GM11168 (cell line): ENCODE measurements around the gene BORCS8.
"Not testable (repeated sequence)": the region's sequence is repeated elsewhere in the genome, so short reads cannot be mapped to it uniquely, and the experiment has no call there.

Experiments
- in situ Hi-C: fragments of 300-500 bp; cut with MboI; formaldehyde crosslinking; loops from one replicate; pipeline ENCODE4 v1.12.0; 2022; ENCODE audit warnings: low sequenced_read_pairs; ENCODE audit not compliant: unreplicated experiment

Gene BORCS8

GRCh38 chr19:19154768-19155494, 37.0 kb downstream of the BORCS8 start:
- in situ Hi-C loops = no loop called here

DNA sequence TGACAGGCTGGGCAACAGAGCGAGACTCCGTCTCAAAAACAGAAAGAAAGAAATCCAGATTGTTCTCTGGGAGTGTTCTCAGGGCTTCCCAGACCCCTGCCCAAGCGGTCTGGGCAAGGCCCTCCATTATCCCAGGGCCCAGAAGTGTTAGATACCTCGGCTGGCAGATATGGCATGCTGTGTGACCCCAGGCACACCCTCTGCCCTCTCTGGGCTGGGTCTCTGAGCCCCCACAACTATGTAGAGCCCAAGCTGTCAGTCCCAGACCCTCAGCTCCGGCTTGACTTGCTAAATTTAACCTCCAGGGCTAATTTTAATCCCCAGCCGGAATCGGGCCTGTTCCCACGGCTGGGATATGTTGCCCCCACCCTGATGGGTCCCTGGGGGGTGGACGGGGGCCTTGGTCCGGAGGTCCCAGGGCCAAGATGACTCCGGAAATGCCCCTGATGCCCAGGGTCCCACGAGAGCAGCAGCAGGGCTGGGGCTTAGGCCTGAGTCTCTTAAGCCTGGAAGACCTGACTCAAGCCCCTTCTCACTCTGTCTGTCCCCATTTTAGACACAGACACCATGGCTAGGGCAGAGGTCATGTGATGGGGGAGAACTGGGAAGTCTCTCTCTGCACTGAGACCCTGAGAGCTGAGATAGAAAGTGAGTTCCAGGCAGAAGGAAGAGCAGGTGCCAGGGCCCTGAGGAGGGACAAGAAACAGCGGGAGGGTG, 39.1 kb downstream of the BORCS8 start:
- in situ Hi-C loops = no loop called here

GRCh38 chr19:19151418-19151817, 40.5 kb downstream of the BORCS8 start:
- in situ Hi-C loops = no loop called here

DNA sequence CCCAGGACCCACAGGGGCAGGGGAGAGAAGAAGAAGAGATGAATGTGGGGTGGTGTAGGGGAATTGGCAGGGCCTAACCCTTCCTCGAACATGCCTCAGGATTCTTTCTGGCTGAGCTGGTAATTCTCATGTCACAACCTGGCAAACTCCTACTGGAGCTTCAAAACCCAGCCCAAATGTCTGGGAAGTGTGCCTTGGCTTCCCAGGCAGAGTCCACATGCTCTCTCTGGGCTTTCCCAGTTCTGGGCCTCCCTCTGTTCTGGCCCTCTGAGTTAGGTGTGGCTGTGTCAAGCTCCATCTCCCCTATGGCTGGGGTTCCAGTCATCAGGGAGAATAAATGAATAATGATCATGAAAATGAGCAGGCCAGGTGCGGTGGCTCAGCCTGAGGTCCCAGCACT, 42.5 kb downstream of the BORCS8 start:
- in situ Hi-C loops = no loop called here

DNA sequence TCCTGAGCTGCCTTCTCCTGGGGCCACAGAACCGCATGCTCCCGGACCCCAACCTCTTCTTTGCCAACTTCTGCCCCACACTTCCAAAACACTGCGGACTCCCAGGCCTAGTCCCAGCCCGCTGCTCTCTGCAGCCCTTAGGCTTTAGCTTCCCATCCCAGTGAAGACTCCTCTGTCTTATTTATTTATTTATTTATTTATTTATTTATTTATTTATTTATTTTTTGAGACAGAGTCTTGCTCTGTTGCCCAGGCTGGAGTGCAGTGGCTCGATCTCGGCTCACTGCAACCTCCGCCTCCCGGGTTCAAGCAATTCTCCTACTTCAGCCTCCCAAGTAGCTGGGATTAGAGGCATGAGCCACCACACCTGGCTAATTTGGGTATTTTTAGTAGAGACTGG, 43.4 kb downstream of the BORCS8 start:
- in situ Hi-C loops = not testable (repeated sequence)

DNA sequence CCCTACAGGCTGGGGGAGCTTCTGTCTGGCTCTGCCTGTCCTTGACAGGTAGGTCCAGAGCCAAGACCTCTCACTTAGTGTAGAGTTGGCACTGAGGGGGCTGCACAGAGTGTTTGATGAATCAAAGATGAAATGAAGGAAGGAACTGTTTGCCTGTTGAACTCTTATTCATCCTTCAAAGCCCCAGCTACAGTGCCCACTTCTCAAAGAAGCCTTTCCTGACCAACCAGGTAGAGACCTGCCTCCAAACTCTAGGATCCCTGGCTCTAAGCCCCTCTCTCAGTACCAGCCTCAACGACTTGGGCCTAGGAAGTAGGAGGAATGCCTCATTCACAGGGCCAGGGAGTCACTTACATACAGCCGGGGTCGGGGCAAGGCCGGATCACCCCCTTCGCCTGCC, 44.6 kb downstream of the BORCS8 start:
- in situ Hi-C loops = no loop called here

DNA sequence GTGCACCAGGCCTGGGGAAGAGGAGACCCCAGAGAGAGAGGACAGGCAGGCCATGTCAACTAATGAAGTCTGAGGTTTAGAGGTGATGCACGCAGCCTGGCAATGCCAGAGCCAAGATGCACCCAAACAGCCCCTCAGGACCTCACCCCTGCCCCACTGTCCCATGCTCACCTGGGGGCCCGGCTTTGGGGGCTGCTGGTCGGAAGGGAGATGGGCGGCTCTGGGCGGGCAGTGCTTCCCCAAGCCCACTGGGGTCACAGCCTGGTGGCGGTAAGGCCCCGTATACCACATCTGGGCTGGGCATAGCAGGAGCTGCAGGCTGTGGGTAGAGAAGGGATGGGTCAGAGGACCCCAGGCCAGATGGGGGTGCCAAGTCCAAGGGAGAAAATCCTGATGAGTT, 45.1 kb downstream of the BORCS8 start:
- in situ Hi-C loops = no loop called here

- in situ Hi-C loops = no loop called here
Measured at GRCh38 chr19:19145684-19146608, 46.0 kb downstream of the BORCS8 start.

DNA sequence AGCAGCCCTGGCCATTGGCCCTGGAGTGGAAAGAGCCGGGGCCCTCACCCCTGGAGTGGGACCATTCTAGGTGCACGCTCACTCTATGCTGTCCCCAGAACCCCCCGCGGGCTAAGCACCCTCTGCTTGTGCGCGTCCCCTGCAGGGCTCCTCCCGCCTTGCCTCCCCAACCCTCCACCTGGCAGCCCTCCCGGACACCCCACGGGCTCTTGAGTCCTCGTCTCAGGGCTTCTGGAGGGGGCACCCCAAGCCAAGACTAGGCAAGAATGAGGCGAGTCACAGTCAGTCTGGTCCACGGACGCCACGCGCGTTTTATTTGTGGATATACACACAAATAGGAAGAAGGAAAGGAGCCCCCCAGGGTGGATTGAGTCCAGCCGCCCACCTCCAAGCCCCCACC, 46.7 kb downstream of the BORCS8 start:
- in situ Hi-C loops = no loop called here

DNA sequence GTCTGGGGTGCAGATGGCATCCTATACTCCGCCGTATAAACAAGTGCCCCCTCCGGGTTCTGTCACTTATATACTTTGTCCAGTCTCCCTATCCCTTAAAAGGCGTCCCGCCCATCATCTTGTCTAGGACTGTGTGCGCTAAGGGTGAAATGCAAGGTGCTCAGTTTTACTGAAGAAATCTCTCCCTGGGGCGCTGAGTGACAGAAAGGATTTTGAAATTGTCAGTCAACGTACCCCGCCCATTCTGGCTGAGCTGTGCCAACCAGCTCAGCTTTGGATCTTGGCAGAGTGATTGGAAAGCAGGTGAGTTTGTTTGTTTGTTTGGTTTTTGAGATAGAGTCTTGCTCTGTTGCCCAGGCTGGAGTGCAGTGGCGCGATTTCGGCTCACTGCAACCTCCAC, 49.6 kb downstream of the BORCS8 start:
- in situ Hi-C loops = loop anchor here (5.0 kb wide), 1 partner anchor 35 kb away; no protein-coding TSS in a partner anchor

DNA sequence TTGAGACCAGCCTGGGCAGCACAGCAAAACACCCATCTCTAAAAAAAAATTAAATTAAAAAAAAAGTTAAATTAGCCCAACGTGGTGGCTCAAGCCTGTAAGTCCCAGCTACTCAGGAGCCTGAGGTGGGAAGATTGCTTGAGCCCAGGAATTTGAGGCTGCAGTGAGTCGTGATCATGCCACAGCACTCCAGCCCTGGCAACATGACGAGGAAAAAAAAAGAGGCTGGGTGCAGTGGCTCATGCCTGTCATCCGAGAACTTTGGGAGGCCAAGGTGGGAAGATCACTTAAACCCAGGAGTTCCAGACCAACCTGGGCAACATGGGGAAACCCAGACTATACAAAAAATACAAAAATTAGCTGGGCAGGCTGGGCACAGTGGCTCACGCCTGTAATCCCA, 51.5 kb downstream of the BORCS8 start:
- in situ Hi-C loops = loop anchor here (5.0 kb wide), 1 partner anchor 37 kb away; no protein-coding TSS in a partner anchor

GRCh38 chr19:19139876-19140229, 52.1 kb downstream of the BORCS8 start:
- in situ Hi-C loops = loop anchor here (5.0 kb wide), 2 partner anchors 37 to 78 kb away; partner anchors contain the start of gene SLC25A42

GRCh38 chr19:19138109-19138981, 53.6 kb downstream of the BORCS8 start, which contains the start of gene TMEM161A:
Gene TMEM161A, minus strand, starts transcription at chr19:19138478. Its CDS starts 50 bp downstream, at chr19:19138428.
- in situ Hi-C loops = loop anchor here (5.0 kb wide), 1 partner anchor 76 kb away; the partner anchor contains the start of gene SLC25A42

DNA sequence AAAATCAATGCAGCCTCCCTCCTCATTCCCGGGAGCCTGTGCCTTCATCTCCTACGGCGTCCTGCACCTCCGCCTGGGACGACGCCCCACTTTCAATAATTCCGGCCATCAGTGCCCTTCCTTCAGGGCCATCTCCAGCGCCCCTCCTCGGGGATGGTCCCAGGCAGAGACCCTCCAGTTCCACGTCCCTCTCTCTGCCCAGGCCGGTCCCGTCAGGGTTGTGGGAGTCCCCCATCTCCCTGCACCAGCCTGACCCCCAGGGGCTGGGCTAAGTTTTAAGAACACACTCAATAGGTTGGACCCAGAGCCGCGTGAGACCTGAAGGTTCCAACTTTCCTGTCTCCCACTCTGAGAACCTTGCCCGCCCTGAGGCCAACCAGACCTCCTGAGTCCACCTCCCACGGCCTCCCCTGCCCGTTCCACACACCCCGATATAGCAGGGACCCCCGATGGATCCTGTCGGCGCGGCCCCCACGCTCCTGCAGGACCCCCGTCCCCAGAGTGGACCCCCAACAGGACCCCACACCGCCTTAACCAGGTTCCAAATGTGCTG, 54.3 kb downstream of the BORCS8 start:
- in situ Hi-C loops = loop anchor here (5.0 kb wide), 1 partner anchor 75 kb away; the partner anchor contains the start of gene SLC25A42

DNA sequence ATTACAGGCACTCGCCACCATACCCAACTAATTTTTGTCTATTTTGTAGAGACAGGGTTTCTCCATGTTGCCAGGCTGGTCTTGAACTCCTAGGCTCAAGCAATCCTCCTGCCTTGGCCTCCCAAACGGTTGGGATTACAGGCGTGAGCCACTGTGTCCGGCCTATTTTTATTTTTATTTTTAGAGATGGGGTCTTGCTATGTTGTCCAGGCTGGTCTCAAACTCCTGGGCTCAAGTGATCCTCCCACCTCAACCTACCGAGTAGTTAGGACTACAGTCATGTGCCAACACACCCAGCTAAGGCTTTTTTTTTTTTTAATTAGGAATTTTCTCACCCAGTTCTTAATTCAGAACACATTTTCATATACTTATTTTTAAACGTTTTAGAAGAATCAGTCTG, 56.2 kb downstream of the BORCS8 start:
- in situ Hi-C loops = loop anchor here (5.0 kb wide), 1 partner anchor 73 kb away; the partner anchor contains the start of gene SLC25A42

DNA sequence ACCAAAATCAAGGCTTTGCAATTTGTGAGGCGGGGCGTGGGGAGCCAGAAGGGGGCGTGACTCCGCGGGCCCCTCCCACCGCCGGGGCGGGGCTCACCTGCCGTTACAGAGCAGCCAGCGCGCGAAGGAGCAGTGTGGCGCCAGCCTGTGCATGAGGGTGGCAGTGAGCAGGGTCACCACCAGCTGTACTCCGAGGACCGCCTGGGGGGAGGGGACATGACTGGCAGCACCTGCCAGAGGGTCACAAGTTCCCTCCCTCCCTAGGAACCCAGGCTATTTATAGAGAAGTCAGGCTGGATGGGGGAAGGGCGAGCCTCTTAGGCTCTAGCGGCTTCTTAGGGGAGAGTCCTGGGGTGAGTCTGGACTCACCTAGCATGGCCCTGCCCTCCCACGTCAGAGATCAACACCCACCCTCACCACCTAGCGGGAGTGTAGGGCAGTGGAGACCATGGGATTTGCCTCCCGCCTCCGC, 57.2 kb downstream of the BORCS8 start:
- in situ Hi-C loops = loop anchor here (5.0 kb wide), 1 partner anchor 72 kb away; the partner anchor contains the start of gene SLC25A42

DNA sequence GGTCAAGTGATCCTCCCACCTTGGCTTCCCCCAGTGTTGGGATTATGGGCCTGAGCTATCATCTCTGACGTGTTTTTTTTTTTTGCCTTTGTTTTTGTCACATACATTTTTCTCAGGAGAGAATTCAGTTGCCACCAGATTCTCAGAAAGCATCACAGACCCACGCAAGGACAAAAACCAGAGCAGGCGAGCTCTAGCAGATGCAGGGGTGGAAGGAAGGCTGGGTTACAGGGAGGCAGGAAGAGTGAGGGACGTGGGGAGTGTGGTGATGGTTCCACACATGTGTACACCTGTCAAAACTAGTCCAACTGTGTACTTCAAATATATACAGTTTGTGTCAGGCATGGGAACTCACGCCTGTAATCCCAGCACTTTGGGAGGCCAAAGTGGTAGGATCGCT, 58.0 kb downstream of the BORCS8 start:
- in situ Hi-C loops = no loop called here

DNA sequence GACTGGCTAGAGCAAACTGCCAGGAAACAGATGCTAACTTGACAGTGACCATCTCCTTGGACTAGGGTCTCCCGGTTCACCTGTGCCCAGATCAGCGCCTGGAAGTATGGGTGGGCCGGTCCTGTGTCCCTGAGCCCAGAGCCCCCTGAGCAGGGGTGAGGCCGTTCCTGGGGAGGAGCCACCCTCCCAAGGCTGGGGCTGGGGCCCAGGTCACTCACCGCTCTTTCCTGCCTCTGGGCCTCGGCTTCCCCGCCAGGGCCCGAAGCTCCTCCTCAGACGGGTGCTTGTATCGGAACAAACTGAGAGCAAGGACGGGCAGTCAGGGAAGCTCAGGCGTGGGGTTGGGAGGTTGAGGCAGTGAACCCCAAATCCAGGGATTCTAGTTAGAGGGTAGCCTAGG, 59.0 kb downstream of the BORCS8 start:
- in situ Hi-C loops = no loop called here

DNA sequence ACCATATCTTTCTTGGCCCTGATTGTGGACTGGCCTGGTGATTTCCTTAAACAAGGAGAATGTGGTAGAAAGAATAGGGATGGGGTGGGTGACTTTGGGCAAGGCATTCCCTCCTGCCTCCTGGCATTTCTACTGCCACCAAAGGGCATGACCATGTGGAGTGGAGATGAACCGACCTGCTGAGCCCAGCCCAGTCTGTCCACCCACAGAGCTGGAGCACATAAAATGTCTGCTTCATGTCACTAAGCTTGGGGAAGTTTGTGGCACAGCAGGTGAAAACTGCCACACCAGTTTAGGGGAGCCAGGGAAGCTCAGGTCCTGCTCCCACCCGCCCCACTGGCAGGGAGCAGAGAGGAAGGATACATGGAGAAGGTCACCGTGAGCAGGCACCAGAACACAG, 60.0 kb downstream of the BORCS8 start:
- in situ Hi-C loops = no loop called here
